SH-SY5Y (cell line): ENCODE results near the gene KLC3.

Experiments used
- GATA2 ChIP-seq: IDR thresholded peaks from 2 replicates; pipeline ENCODE4 v1.6.1; 2011; ENCODE audit warnings: mild to moderate bottlenecking, low read depth, low read length
- GATA3 ChIP-seq: IDR thresholded peaks from 2 replicates; pipeline ENCODE4 v1.6.1; 2011; ENCODE audit warnings: low read depth, mild to moderate bottlenecking, low read length, moderate library complexity

GRCh38 chr19:45315304-45315703 is 25.2 kb upstream of the KLC3 start:
- TF ChIP-seq GATA2, result no peak
- TF ChIP-seq GATA3, result no peak
